Fibroblast of lung (primary cell): ENCODE results near the gene RCCD1. TPM values are rescaled to one million over a fixed set of nuclear protein-coding genes. Genes with fewer than 3 reads are reported as not detected.

Experiments
- DNase-seq, 2 donors: peaks; one replicate each; pipeline versions ENCODE4 v3.0.0 to v3.0.0-alpha.2; 2010; ENCODE audit warnings: low read depth in 2 of 2
- H2AFZ ChIP-seq: 2 replicates; pipeline ENCODE4 v1.5.1; 2012; ENCODE audit warnings: low read length, control low read depth, inconsistent platforms
- H3K27ac ChIP-seq: 2 replicates; pipeline ENCODE4 v1.5.1; 2011; ENCODE audit warnings: low read length, control low read depth; ENCODE audit not compliant: insufficient read depth
- H3K27me3 ChIP-seq: 2 replicates; pipeline ENCODE4 v1.5.1; 2011; ENCODE audit warnings: mild to moderate bottlenecking, low read length; ENCODE audit not compliant: control insufficient read depth, insufficient read depth
- H3K36me3 ChIP-seq: 2 replicates; pipeline ENCODE4 v1.5.1; 2011; ENCODE audit warnings: low read length; ENCODE audit not compliant: control insufficient read depth, insufficient read depth
- H3K4me1 ChIP-seq: 2 replicates; pipeline ENCODE4 v1.5.1; 2011; ENCODE audit warnings: low read length; ENCODE audit not compliant: control insufficient read depth, insufficient read depth; ENCODE audit errors: extremely low read depth
- H3K4me2 ChIP-seq: 2 replicates; pipeline ENCODE4 v1.5.1; 2011; ENCODE audit warnings: low read length, control low read depth; ENCODE audit not compliant: insufficient read depth; ENCODE audit errors: extremely low read depth
- H3K4me3 ChIP-seq, 4 experiments: fragments of 200-600 bp in 1 of 4; sonication (generic) in 1 of 4; replicated peaks in 1 of 4; 2 replicates each; pipeline ENCODE4 v1.5.1; 2011 to 2016; ENCODE audit warnings: low read length in 4 of 4, low read depth in 3 of 4, mild to moderate bottlenecking in 3 of 4, control low read depth in 2 of 4, inconsistent platforms in 1 of 4, mixed read lengths in 1 of 4; ENCODE audit not compliant: insufficient read depth in 1 of 4; ENCODE audit errors: control extremely low read depth in 1 of 4
- H3K79me2 ChIP-seq: 2 replicates; pipeline ENCODE4 v1.5.1; 2012; ENCODE audit warnings: mild to moderate bottlenecking, low read length, inconsistent platforms; ENCODE audit not compliant: control insufficient read depth, insufficient read depth
- H3K9ac ChIP-seq: 2 replicates; pipeline ENCODE4 v1.5.1; 2011; ENCODE audit warnings: mild to moderate bottlenecking, low read length, control low read depth; ENCODE audit not compliant: insufficient read depth
- H3K9me3 ChIP-seq: 2 replicates; pipeline ENCODE4 v1.5.1; 2012; ENCODE audit warnings: low read depth, low read length; ENCODE audit not compliant: control insufficient read depth, insufficient read depth
- H4K20me1 ChIP-seq: 2 replicates; pipeline ENCODE4 v1.5.1; 2011; ENCODE audit warnings: low read length; ENCODE audit not compliant: control insufficient read depth, insufficient read depth; ENCODE audit errors: extremely low read depth
- EZH2 ChIP-seq: IDR thresholded peaks from 2 replicates; pipeline ENCODE4 v1.5.1; 2012; ENCODE audit warnings: low read length, control low read depth, mild to moderate bottlenecking; ENCODE audit errors: missing control alignments
- polyA plus RNA-seq, 2 donors: library from polyadenylated mRNA; depleted of rRNA in 1 of 2; stranded (reverse) in 1 of 2; unstranded in 1 of 2; fragments of >200 nt; gene quantifications; 2 replicates each; pipeline ENCODE4 v1.2.1, GENCODE V29; 2011 to 2012; ENCODE audit warnings: missing spikeins in 1 of 2
- total RNA-seq: library from RNA; depleted of rRNA; stranded (reverse); fragments of >200 nt; gene quantifications from 2 replicates; pipeline ENCODE4 v1.2.1, GENCODE V29; 2014
- TF ChIP-seq, protein P1 (sequence below), 2 donors: IDR thresholded peaks in 1 of 2; conservative IDR thresholded peaks in 1 of 2; 1 replicate in 1 of 2; 2 replicates in 1 of 2; pipeline ENCODE4 v1.5.1; 2011 to 2012; ENCODE audit warnings: low read length in 2 of 2, control low read depth in 1 of 2, inconsistent platforms in 1 of 2, low read depth in 1 of 2, mild to moderate bottlenecking in 1 of 2

Gene RCCD1
- total and polyA plus RNA-seq, 2 donors (not counting 1 experiment from before 2014, with no cell fraction given), result 5.9 to 14.2 TPM

DNA sequence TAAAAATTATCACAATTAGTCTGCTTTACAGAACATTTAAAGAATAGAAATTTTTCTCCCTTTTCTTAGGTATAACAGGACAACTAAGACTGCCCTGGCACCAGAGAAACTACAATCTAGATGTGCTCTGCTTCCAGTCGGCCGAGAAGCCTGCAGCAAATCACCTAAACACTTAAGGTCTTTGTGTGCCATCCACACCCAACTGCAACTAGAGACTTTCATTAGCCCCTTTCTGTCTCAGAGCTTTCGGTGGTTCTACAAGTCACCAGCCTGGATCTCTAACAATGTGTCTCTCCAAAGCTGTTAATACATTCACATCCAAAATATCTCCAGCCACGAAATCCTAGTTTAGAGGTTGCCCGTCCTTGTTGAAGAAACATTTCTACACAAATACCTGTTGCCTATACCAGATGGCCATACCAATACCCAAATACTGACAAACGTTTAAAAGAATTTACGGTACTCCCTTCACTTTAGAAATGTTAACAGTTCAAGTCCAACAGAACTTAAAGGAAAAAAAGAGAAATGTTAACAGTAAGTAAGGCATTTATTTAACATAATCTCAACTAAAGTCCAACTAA, 33.0 kb downstream of the RCCD1 start:
- Histone ChIP-seq H3K36me3 (peaks cover 4% of the 10 kb centered on the region), H4K20me1 (no peaks in the 10 kb centered on the region), H3K4me1 (no peaks in the 10 kb centered on the region), H3K79me2 (peaks cover 95% of the 10 kb centered on the region), H2AFZ (peak overlapping the region; percentile 37), H3K4me2 (no peak overlapping the region), H3K9me3 (no peaks in the 10 kb centered on the region), H3K9ac (no peak overlapping the region), H3K27me3 (no peaks in the 10 kb centered on the region), H3K27ac (no peak overlapping the region), H3K4me3 (no peak overlapping the region)
- DNase-seq, result peak; percentile 7 to 8
- TF ChIP-seq, protein P1, sequence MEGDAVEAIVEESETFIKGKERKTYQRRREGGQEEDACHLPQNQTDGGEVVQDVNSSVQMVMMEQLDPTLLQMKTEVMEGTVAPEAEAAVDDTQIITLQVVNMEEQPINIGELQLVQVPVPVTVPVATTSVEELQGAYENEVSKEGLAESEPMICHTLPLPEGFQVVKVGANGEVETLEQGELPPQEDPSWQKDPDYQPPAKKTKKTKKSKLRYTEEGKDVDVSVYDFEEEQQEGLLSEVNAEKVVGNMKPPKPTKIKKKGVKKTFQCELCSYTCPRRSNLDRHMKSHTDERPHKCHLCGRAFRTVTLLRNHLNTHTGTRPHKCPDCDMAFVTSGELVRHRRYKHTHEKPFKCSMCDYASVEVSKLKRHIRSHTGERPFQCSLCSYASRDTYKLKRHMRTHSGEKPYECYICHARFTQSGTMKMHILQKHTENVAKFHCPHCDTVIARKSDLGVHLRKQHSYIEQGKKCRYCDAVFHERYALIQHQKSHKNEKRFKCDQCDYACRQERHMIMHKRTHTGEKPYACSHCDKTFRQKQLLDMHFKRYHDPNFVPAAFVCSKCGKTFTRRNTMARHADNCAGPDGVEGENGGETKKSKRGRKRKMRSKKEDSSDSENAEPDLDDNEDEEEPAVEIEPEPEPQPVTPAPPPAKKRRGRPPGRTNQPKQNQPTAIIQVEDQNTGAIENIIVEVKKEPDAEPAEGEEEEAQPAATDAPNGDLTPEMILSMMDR (conservative IDR thresholded peaks at IDR 0.05 in 1 of 2, IDR thresholded peaks at IDR 0.05 in 1 of 2; ENCODE audit: low read depth in 1 of 2, low read length in 2 of 2), result no peak
- TF ChIP-seq EZH2, result no peak

DNA sequence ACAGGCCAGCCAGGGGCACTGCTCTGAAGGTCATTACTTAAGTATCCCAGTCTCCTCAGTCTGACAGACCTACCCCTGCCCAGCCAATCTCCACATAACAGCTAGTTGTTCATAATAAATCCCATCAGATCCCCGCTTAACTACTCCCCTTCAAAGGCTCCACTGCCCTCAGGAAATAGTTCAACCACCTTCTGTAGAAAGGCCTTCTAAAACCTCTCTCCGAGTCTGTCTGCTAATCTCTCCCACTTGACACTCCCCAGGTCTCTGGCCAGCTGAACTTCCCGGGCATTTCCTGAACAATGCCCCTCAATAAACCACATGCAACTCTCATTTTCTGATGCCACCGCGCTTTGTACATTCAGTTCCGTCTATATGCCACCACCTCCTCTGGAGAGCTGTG, 33.6 kb downstream of the RCCD1 start:
- H3K27me3 ChIP-seq, result no peaks in the 10 kb centered on the region
- no peaks in the 10 kb centered on the region for H4K20me1 ChIP-seq
- H3K4me2 ChIP-seq, result peak overlapping the region; percentile 32
- H3K36me3 ChIP-seq, result peaks cover 3% of the 10 kb centered on the region
- H2AFZ ChIP-seq, result peak overlapping the region; percentile 37
- TF ChIP-seq, protein P1 (conservative IDR thresholded peaks at IDR 0.05 in 1 of 2, IDR thresholded peaks at IDR 0.05 in 1 of 2; ENCODE audit: low read depth in 1 of 2, low read length in 2 of 2), result no peak
- no peak for TF ChIP-seq EZH2
- H3K79me2 ChIP-seq, result peaks cover 97% of the 10 kb centered on the region
- no peak overlapping the region for H3K27ac ChIP-seq
- H3K9ac ChIP-seq, result no peak overlapping the region
- no peaks in the 10 kb centered on the region for H3K4me1 ChIP-seq
- no peaks in the 10 kb centered on the region for H3K9me3 ChIP-seq
- DNase-seq, result peak in 1 of 2 donors; percentile 12
- H3K4me3 ChIP-seq, result no peak overlapping the region

DNA sequence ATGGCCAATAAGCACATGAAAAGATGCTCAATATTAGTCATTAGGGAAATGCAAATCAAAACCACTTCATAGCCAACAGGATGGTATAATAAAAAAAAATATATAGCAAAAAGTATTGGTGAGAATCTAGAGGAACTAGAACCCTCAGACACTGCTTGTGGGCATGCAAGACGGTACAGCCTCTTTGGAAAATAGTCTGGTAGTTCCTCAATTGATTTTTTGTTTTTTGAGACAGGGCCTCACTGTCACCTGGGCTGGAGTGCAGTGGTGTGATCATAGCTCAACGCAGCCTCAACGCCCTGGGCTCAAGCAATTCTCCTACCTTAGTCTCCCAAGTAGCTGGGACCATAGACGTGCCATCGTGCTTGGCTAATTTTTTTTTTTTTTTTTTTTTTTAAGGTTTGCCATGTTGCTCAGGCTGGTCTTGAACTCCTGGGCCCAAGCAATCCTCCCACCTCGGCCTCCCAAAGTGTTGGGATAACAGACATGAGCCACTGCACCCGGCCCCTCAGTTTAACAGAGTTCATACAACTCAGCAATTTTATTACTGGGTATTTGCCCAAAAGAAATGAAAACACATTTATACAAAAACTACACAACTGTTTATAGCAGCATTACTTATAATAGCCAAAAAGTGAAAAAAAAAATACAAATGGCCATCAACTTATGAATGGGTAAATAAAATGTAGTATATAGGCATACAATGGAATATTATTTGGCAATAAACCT, 34.5 kb downstream of the RCCD1 start:
- Histone ChIP-seq H3K9ac (no peak overlapping the region), H3K27ac (no peak overlapping the region), H3K27me3 (no peaks in the 10 kb centered on the region), H3K4me2 (no peak overlapping the region), H3K4me1 (no peaks in the 10 kb centered on the region), H4K20me1 (no peaks in the 10 kb centered on the region), H2AFZ (no peak overlapping the region), H3K9me3 (no peaks in the 10 kb centered on the region), H3K79me2 (peaks cover 98% of the 10 kb centered on the region), H3K36me3 (peaks cover 2% of the 10 kb centered on the region), H3K4me3 (no peak overlapping the region)
- TF ChIP-seq, protein P1 (conservative IDR thresholded peaks at IDR 0.05 in 1 of 2, IDR thresholded peaks at IDR 0.05 in 1 of 2; ENCODE audit: low read depth in 1 of 2, low read length in 2 of 2), result no peak
- no peak for TF ChIP-seq EZH2
- no peak for DNase-seq
